A673 (cell line): ENCODE data around the gene FMN2.

ENCODE experiments used
- CTCF ChIP-seq: fragments of 300-800, 200-600 bp; sonication (generic); conservative IDR thresholded peaks from 2 replicates; pipeline ENCODE4 v1.5.1; 2017; ENCODE audit warnings: low read depth, mild to moderate bottlenecking, antibody characterized with exemption, low read length, moderate library complexity, mixed read lengths
- EZH2 ChIP-seq: fragments of 200-600 bp; sonication (generic); IDR thresholded peaks from 2 replicates; pipeline ENCODE4 v1.6.1; 2017; ENCODE audit warnings: borderline replicate concordance, low read depth, mild to moderate bottlenecking, mixed read lengths, antibody characterized with exemption, low read length; ENCODE audit not compliant: poor library complexity, severe bottlenecking

GRCh38 chr1:240508201-240508600 lies 416.5 kb downstream of the FMN2 start:
- no peak for TF ChIP-seq CTCF
- TF ChIP-seq EZH2 = no peak
